ENCODE results near the gene PNLIPRP3.
A peak's percentile ranks its signal among the peaks of the same experiment; 100 is the strongest.

Gene PNLIPRP3

DNA sequence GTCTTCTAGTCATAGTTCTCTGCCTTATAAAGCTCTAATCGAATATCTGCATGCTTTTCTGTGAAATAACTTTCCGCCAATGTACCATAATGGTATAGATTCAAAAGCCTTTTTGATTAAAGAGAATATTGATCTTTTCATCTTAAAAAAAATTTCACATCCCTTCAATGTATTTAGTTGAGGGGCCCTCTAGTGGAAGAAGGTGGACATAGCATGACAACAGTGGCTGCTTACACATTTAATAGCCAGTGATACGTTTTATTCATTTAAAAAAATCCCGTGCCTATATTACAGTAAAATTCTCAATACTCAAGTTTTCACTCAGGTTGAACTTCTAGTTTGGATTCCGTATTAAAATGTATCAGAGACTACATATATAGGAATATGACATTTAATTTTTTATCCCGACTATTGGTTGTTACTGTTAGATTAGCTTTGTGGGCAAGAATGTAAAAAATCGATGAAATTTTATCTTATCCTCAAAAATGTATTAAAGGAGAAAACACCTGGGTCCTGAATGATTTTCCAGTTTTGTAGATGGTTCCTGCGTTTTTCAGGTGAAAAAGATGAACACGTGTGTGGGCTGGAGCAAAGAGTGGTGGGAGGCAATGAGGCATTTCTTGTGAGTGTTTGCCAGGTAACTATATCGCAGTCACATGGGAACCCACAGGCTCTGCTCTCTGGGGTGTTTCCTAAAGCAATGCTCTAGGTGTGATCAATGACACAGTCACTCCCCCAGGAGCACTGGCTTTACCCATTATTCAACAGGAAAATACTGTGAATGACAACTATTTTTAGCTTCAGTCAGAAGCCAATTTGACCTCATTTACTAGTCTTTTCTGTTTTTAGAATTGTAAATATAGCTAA, 94.0 kb downstream of the PNLIPRP3 start:
- peak; percentile 1 to 18 for DNase-seq

GRCh38 chr10:116522803-116523381, 95.2 kb downstream of the PNLIPRP3 start:
- no peak for DNase-seq

DNA sequence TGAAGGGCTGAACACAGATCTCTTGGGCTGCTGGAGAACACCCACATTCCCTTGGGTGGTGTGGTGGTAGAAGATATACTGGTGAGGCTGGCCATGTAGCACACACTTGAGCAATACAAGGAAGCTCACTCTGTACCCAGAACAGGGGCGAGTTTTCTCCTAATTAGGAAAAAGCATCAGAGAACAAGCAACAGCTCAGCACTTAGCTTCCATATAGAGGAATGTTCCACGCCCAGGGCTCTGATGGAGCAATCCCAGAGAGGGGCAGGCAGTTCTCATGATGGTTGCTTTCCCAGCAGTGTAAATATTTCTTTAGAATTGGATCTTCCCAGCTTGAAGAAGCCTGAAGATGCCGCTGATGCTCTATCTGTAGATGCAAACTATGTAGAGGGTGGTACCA, 97.1 kb downstream of the PNLIPRP3 start:
- no peak for DNase-seq

- no peak for DNase-seq
Observed at GRCh38 chr10:116526219-116526618, 98.6 kb downstream of the PNLIPRP3 start.
